Activated CD8-positive, alpha-beta T cell treated with anti-CD3 and anti-CD28 coated beads, Interleukin-2, amount 10 ng/mL, durations not matched to agents 7 days and 5 days (primary cell): ENCODE measurements around the gene RIC8B. TPM values are rescaled to one million over a fixed set of nuclear protein-coding genes. Genes with fewer than 3 reads are reported as not detected.

ENCODE experiments used
- ATAC-seq: fragments of 150-1000 bp; cut with Tn5 transposase; one replicate; pipeline ENCODE4 v1.10.0; 2021; ENCODE audit warnings: moderate library complexity
- CTCF ChIA-PET: fragments of 350-600 bp; sonication (Branson Sonifier 250); formaldehyde crosslinking; loops from one replicate; lab custom pipeline; 2021; ENCODE audit warnings: antibody characterized with exemption; lab: Charles Lee
- POLR2A ChIA-PET: fragments of 350-600 bp; sonication (Branson Sonifier 250); formaldehyde crosslinking; loops from one replicate; lab custom pipeline; 2021; ENCODE audit warnings: antibody characterized with exemption; lab: Charles Lee
- DNase-seq: peaks from one replicate; pipeline ENCODE4 v3.0.0-alpha.2; 2020
- H3K27ac Mint-ChIP-seq: one replicate; pipeline ENCODE4 v1.8.0; 2021; ENCODE audit warnings: mild to moderate bottlenecking, mixed read lengths
- H3K27me3 Mint-ChIP-seq: one replicate; pipeline ENCODE4 v1.8.0; 2021; ENCODE audit warnings: low read depth, mixed read lengths
- H3K36me3 Mint-ChIP-seq: one replicate; pipeline ENCODE4 v1.8.0; 2021; ENCODE audit warnings: low read depth, mixed read lengths
- H3K4me1 Mint-ChIP-seq: one replicate; pipeline ENCODE4 v1.8.0; 2021; ENCODE audit warnings: low read depth, mixed read lengths
- H3K4me3 Mint-ChIP-seq: one replicate; pipeline ENCODE4 v1.8.0; 2021; ENCODE audit warnings: mild to moderate bottlenecking, mixed read lengths
- H3K9me3 Mint-ChIP-seq: one replicate; pipeline ENCODE4 v1.8.0; 2022; ENCODE audit warnings: mixed read lengths; ENCODE audit not compliant: insufficient read depth
- total RNA-seq, 2 experiments: library from RNA; stranded (reverse); gene quantifications; one replicate each; pipeline ENCODE4 v1.2.3, GENCODE V29; 2021

Gene RIC8B
- total RNA-seq, 2 experiments from 2014 or later = 15.4 to 18.1 TPM

DNA sequence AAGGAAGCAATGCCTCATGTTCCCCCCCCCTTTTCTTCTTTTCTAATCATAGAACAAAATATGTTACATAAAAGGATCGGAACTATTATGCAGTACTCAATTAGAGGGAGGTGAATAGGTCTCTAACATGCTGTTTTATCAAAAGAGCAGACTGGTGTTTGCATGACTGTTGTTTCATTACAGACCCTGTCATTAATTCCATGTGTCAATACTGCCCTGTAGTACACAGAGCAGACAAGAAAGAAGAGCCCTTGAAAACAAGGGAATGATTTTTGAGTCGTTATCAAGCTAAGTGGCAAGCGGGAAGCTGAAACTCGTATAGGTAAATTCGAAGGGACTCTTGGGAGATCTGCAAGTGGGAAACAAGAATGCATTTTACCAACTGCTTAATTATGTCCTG, 104.3 kb downstream of the RIC8B start:
- no peaks in the 10 kb centered on the region for H3K27me3 Mint-ChIP-seq
- H3K36me3 Mint-ChIP-seq = peaks cover 19% of the 10 kb centered on the region
- CTCF ChIA-PET = no interaction called here
- no peak overlapping the region for H3K4me3 Mint-ChIP-seq
- no peak for ATAC-seq
- POLR2A ChIA-PET = no interaction called here
- no peaks in the 10 kb centered on the region for H3K4me1 Mint-ChIP-seq
- H3K9me3 Mint-ChIP-seq = no peaks in the 10 kb centered on the region
- DNase-seq = no peak
- no peak overlapping the region for H3K27ac Mint-ChIP-seq

DNA sequence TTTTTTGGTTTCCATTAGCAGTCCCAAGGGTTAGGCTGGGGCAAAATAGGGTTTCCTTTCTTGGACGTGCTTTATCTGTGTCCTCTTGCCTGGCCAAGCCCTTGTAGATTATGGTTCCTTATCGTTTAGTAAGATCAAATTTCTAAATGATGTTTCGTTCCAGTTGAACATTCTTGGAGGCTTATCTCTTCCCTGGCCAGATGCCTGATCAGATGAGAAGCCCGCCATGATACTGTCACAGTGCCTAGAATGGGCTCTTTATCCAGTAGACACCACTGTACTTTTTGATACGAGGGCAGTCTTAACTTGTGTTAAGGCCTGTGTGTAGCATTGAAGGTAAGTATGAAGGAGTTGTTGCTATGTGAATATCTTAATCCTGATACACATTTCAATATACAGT, 105.1 kb downstream of the RIC8B start:
- Mint-ChIP-seq H3K36me3 (peaks cover 18% of the 10 kb centered on the region), H3K9me3 (no peaks in the 10 kb centered on the region), H3K4me1 (no peaks in the 10 kb centered on the region), H3K27me3 (no peaks in the 10 kb centered on the region), H3K4me3 (no peak overlapping the region), H3K27ac (no peak overlapping the region)
- ATAC-seq (no peak), DNase-seq (no peak)
- POLR2A ChIA-PET = no interaction called here
- CTCF ChIA-PET = no interaction called here

DNA sequence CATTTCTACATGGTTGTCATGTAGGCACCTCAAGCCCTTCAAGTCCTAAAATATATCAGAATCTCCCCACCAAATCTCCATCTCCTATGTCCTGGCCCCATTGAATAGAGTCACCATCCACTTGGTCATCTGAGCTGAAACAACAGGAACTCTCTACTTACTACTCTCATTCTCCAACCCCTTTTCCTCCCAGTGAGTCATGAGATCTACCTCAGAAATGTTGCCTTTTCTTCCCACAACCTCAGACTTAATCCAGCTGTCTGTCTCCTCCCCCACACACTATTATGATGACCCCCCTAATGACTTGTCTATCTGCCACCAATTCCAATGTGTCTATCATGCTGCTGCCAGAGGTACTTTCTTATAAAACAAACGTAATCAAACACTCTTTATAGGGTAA, 108.9 kb downstream of the RIC8B start:
- Mint-ChIP-seq H3K27ac (no peak overlapping the region), H3K4me3 (no peak overlapping the region), H3K36me3 (peaks cover 19% of the 10 kb centered on the region), H3K27me3 (no peaks in the 10 kb centered on the region), H3K4me1 (no peaks in the 10 kb centered on the region), H3K9me3 (no peaks in the 10 kb centered on the region)
- ATAC-seq (no peak), DNase-seq (no peak)
- ChIA-PET CTCF (interaction anchor here (0.6 kb wide), 1 partner anchor 8 kb away, joined by 3 read pairs; no protein-coding TSS in a partner anchor), POLR2A (no interaction called here)

DNA sequence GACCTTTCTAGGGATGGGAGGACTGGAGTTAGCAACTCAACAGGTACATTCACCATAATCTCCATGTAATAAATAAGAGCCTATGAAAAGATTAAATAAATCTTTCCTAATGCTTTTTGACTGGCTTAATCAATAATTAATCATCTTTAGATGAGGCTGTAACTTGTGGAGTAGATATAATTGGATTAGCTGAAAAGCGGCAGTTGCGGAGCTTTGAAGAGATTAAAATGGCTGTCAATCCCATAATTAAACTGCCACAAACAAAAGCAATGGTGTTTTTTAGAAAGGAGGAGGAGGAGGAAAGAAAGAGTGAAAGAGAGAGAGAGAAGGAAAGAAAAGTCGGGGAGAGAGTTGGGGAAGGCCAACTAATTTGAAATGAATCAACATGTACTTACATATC, 110.5 kb downstream of the RIC8B start:
- H3K9me3 Mint-ChIP-seq = no peaks in the 10 kb centered on the region
- DNase-seq (no peak), ATAC-seq (no peak)
- peaks cover 19% of the 10 kb centered on the region for H3K36me3 Mint-ChIP-seq
- no peaks in the 10 kb centered on the region for H3K27me3 Mint-ChIP-seq
- ChIA-PET POLR2A (no interaction called here), CTCF (no interaction called here)
- H3K4me3 Mint-ChIP-seq = no peak overlapping the region
- H3K27ac Mint-ChIP-seq = no peak overlapping the region
- no peaks in the 10 kb centered on the region for H3K4me1 Mint-ChIP-seq

DNA sequence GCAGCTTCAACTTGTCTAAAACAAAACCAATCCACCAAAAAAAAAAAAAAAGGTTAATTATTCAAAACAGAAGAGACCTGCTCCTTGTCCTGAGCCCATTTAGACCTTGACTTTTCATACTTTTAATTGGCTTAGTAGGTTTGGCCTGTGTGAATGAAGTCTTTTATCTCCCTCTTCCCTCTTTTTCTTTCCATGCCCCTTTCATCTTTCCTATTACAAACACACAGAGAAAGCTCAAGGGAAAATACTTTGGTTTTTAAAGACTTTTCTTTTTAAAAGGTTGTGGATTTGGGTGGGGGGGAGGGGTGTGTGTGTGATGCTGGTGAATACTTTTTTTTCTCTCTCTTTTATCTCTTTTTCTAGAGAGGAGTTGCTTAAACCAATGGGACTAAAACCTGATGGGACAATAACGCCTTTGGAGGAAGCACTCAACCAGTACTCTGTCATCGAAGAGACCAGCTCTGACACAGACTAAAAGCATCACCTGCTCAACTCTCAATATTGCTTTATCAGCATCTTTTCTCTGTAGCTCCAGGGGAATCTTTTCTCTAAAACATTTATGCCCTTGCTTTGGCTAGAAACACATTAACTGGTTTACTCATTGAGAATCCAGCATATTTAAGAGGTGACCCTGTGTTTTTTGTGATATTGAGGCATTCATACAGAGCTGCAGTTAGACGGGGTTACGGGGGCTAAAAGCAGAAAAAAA, 111.2 kb downstream of the RIC8B start:
- ChIA-PET POLR2A (no interaction called here), CTCF (no interaction called here)
- Mint-ChIP-seq H3K36me3 (peaks cover 19% of the 10 kb centered on the region), H3K4me1 (no peaks in the 10 kb centered on the region), H3K9me3 (no peaks in the 10 kb centered on the region), H3K27me3 (no peaks in the 10 kb centered on the region), H3K27ac (no peak overlapping the region), H3K4me3 (no peak overlapping the region)
- no peak for ATAC-seq
- DNase-seq = no peak

DNA sequence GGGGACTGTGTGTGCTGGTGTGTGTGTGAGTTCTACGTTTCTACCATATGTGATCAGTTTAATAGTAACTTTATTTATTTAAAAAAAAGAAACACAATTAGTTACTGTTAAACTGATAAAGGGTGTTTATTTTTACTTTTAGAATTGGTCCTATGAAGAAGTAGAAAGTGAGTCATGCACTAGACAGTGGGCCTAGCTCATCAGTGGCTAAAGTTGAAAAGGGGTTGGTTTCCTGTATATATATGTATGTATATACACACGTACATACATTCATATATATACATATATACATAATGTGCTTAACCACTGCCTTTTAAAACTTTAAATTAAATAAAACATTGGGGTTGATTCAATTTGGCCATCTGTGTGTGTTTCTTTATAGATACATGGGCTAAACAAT, 112.5 kb downstream of the RIC8B start:
- ATAC-seq = no peak
- no peak overlapping the region for H3K27ac Mint-ChIP-seq
- DNase-seq = no peak
- H3K36me3 Mint-ChIP-seq = peaks cover 10% of the 10 kb centered on the region
- ChIA-PET POLR2A (no interaction called here), CTCF (no interaction called here)
- no peaks in the 10 kb centered on the region for H3K4me1 Mint-ChIP-seq
- H3K27me3 Mint-ChIP-seq = no peaks in the 10 kb centered on the region
- H3K4me3 Mint-ChIP-seq = no peak overlapping the region
- no peaks in the 10 kb centered on the region for H3K9me3 Mint-ChIP-seq

DNA sequence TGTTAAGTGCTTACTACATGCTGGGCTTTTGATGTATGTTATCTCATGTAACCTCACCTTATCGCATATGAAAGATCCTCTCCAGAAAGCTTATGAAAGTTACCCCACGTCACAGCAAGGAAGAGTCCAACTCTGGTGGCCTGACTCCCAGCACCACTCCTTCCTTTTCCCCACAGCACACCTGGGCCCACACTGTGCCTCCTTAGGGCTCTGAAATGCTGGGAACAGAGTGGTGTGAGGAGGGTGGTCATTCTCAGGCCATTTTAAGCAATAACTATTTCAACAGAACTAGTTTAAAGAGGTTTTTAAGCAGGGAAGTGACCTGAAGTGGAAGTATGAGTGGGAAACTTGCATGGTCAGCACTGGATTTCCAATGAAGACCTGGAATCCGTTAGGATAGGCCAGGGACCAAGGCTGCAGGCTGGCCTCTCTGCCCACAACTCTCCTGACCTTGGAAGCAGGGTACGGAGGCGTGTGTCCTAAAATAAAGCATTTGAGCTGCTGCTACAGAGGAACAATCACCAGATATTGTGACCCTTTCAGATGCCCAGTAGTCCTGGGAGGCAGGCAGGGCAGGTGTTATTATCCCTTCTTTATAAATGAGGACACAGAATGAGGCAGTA, 114.0 kb downstream of the RIC8B start:
- Mint-ChIP-seq H3K27me3 (no peaks in the 10 kb centered on the region), H3K4me1 (no peaks in the 10 kb centered on the region), H3K4me3 (no peak overlapping the region), H3K27ac (no peak overlapping the region), H3K36me3 (peaks cover 5% of the 10 kb centered on the region), H3K9me3 (no peaks in the 10 kb centered on the region)
- ChIA-PET CTCF (no interaction called here), POLR2A (no interaction called here)
- DNase-seq = no peak
- ATAC-seq = no peak

DNA sequence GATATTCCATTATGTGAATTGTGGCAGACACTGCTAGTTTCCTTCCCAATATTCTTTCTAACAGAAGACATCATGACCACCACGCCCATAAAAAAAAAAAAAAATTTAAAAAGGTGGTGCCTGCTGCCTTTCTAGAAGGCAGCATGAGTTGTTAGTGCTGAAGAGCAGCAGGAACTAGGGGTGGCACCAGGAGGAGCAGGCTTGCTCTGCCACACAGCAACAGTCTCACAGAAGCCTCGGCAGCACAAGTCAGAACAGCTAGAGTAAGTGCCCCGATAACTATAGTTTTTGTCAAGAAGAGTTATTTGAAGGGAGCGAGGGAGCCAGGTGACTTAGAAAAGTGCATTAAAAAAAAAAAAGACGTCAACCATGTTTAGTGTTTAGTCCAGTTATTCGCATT, 114.8 kb downstream of the RIC8B start:
- peaks cover 3% of the 10 kb centered on the region for H3K36me3 Mint-ChIP-seq
- no peak for ATAC-seq
- H3K27me3 Mint-ChIP-seq = no peaks in the 10 kb centered on the region
- DNase-seq = no peak
- H3K9me3 Mint-ChIP-seq = no peaks in the 10 kb centered on the region
- H3K4me1 Mint-ChIP-seq = no peaks in the 10 kb centered on the region
- no peak overlapping the region for H3K27ac Mint-ChIP-seq
- H3K4me3 Mint-ChIP-seq = no peak overlapping the region
- POLR2A ChIA-PET = no interaction called here
- CTCF ChIA-PET = no interaction called here

DNA sequence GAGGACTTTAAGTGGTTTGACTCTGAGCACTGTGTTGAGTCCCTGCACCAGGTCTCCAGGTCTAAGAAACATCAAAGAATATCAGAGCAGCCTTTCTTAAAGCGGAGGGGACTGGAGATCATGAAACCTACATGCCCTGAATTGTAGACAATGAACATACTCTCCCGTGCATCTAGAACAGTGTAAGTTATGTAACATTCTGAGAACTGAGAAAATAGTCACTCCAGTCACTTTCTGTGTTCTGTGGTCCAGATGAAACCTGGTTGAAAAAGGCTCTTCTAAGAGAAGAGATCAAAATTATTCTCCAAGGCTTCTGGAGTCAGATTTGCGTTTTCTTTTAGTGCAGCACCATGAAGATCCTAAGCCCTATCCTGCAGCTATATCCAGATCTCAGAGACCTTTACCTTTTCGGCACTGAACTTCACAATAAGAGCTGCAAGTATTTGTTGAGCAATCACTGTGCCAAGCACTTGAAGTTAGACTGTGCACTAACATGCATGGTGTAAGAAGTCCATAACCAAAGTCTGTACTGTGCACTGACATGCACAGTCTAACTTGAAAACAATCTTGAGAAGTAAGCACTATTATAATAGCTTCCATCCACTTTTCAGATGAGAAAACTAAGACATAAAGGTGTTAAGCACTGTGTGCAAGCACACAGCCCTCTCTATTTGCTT, 115.6 kb downstream of the RIC8B start:
- Mint-ChIP-seq H3K4me1 (no peaks in the 10 kb centered on the region), H3K27ac (no peak overlapping the region), H3K4me3 (no peak overlapping the region), H3K9me3 (no peaks in the 10 kb centered on the region), H3K36me3 (peaks cover 3% of the 10 kb centered on the region), H3K27me3 (no peaks in the 10 kb centered on the region)
- no peak for ATAC-seq
- DNase-seq = no peak
- ChIA-PET CTCF (interaction anchor here (1.3 kb wide), 1 partner anchor 8 kb away, joined by 3 read pairs; no protein-coding TSS in a partner anchor), POLR2A (no interaction called here)

DNA sequence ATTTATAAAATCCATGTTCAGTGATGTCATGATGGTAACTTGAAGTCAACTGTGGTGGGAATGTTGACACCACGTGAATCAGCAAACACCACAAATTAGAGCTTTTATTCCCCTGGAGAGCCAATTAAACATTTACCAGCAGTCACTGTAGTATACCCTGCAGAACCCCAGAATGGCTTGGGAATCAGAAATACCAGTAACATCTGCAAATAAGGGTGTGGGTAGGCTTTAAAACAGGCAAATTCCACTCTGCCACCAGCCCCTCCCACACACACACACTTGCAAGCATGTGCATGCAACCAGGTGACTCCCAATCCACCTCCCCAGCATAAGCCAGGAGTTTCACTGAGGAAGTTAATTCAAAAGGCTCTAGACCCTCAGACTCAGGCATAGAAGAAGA, 117.6 kb downstream of the RIC8B start:
- ChIA-PET CTCF (interaction anchor here (0.7 to 1.2 kb wide), 5 partner anchors 10 to 50 kb away, joined by 3 to 5 read pairs (median 3); no protein-coding TSS in a partner anchor), POLR2A (no interaction called here)
- H3K4me3 Mint-ChIP-seq = no peak overlapping the region
- ATAC-seq (no peak), DNase-seq (no peak)
- H3K27ac Mint-ChIP-seq = no peak overlapping the region
- peaks cover 3% of the 10 kb centered on the region for H3K36me3 Mint-ChIP-seq
- H3K9me3 Mint-ChIP-seq = no peaks in the 10 kb centered on the region
- no peaks in the 10 kb centered on the region for H3K27me3 Mint-ChIP-seq
- H3K4me1 Mint-ChIP-seq = peaks cover 9% of the 10 kb centered on the region

DNA sequence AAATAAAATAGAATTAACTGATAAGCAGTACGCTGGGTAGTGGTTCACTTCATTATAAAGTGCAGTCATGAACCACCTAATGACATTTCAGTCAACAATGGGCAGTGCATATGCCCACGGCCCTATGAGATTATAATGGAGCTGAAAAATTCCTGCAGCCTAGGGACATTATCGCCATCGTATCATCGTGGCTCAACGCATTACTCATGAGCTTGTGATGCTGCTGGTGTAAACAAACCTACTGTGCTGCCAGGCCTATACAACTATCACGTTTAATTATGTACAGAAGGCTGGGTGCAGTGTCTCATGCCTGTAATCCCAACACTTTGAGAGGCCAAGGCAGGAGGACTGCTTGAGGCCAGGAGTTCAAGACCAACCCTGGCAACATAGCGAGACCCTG, 119.0 kb downstream of the RIC8B start:
- ATAC-seq (no peak), DNase-seq (no peak)
- H3K36me3 Mint-ChIP-seq = no peaks in the 10 kb centered on the region
- ChIA-PET POLR2A (interaction anchor here (1.2 kb wide), 1 partner anchor 13 kb away, joined by 4 read pairs; no protein-coding TSS in a partner anchor), CTCF (interaction anchor here (1.1 kb wide), 1 partner anchor 26 kb away, joined by 3 read pairs; no protein-coding TSS in a partner anchor)
- no peaks in the 10 kb centered on the region for H3K9me3 Mint-ChIP-seq
- peaks cover 13% of the 10 kb centered on the region for H3K4me1 Mint-ChIP-seq
- H3K4me3 Mint-ChIP-seq = no peak overlapping the region
- peaks cover 6% of the 10 kb centered on the region for H3K27me3 Mint-ChIP-seq
- no peak overlapping the region for H3K27ac Mint-ChIP-seq

DNA sequence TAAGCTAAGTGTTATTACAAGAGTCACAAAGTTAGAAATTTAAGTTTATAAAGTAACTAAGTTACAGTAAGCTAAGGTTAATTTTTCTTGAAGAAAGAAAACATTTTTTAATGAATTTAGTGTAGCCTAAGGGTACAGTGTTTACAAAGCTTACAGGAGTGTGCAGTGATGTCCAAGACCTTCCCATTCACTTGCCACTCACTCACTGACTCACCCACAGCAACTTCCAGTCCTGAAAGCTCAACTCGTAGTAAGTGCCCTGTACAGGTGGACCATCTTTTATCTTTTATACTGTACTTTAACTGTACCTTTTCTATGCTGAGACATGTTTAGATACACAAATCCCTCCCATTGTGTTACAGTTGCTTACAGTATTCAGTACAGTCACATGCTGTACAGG, 120.3 kb downstream of the RIC8B start:
- Mint-ChIP-seq H3K4me3 (no peak overlapping the region), H3K4me1 (peaks cover 13% of the 10 kb centered on the region), H3K36me3 (no peaks in the 10 kb centered on the region), H3K27me3 (peaks cover 8% of the 10 kb centered on the region), H3K27ac (no peak overlapping the region), H3K9me3 (no peaks in the 10 kb centered on the region)
- ATAC-seq (no peak), DNase-seq (no peak)
- ChIA-PET CTCF (interaction anchor here (0.9 to 1.0 kb wide), 2 partner anchors 53 to 507 kb away, joined by 3 read pairs; no protein-coding TSS in a partner anchor), POLR2A (interaction anchor here (1.2 kb wide), 1 partner anchor 14 kb away, joined by 4 read pairs; no protein-coding TSS in a partner anchor)
